HFFc6 (cell line): Measurements from ENCODE around the gene ARFGAP1. TPM values are rescaled to one million over a fixed set of nuclear protein-coding genes. Genes with fewer than 3 reads are reported as not detected.
A peak's percentile ranks its signal among the peaks of the same experiment; 100 is the strongest.

Experiments used
- DNase-seq: peaks from one replicate; pipeline ENCODE4 v3.0.0-alpha.2; 2018
- H3K27ac Mint-ChIP-seq: 2 replicates; pipeline ENCODE4 v1.8.0; 2020; ENCODE audit warnings: mild to moderate bottlenecking, mixed read lengths
- H3K27me3 Mint-ChIP-seq: 2 replicates; pipeline ENCODE4 v1.8.0; 2021; ENCODE audit warnings: mild to moderate bottlenecking, moderate library complexity, mixed read lengths; ENCODE audit not compliant: insufficient read depth
- H3K36me3 Mint-ChIP-seq: 2 replicates; pipeline ENCODE4 v1.8.0; 2021; ENCODE audit warnings: low read depth, mixed read lengths
- H3K4me1 Mint-ChIP-seq: 2 replicates; pipeline ENCODE4 v1.8.0; 2020; ENCODE audit warnings: low read depth, mixed read lengths
- H3K4me3 Mint-ChIP-seq: 2 replicates; pipeline ENCODE4 v1.8.0; 2020; ENCODE audit warnings: mild to moderate bottlenecking, moderate library complexity, mixed read lengths
- H3K9me3 Mint-ChIP-seq: 2 replicates; pipeline ENCODE4 v1.8.0; 2020; ENCODE audit warnings: mild to moderate bottlenecking, mixed read lengths
- total RNA-seq, 6 experiments: library from RNA; stranded (reverse); fragmentation: NEBNext Ultra II Directional; extraction: Animal tissue kit (Norgen Biotek cat#: 25700); gene quantifications; 2 replicates in 1 of 6; 3 replicates in 5 of 6; pipeline ENCODE4 v1.2.3, GENCODE V29; 2021
- TF ChIP-seq, protein P1 (sequence below): fragments of 200-600 bp; sonication (generic); IDR thresholded peaks from 2 replicates; pipeline ENCODE4 v1.5.0; 2021; ENCODE audit warnings: antibody characterized with exemption, mild to moderate bottlenecking

The ARFGAP1 gene
- total RNA-seq, 6 experiments from 2014 or later: 106 to 123 (median 112) TPM

DNA sequence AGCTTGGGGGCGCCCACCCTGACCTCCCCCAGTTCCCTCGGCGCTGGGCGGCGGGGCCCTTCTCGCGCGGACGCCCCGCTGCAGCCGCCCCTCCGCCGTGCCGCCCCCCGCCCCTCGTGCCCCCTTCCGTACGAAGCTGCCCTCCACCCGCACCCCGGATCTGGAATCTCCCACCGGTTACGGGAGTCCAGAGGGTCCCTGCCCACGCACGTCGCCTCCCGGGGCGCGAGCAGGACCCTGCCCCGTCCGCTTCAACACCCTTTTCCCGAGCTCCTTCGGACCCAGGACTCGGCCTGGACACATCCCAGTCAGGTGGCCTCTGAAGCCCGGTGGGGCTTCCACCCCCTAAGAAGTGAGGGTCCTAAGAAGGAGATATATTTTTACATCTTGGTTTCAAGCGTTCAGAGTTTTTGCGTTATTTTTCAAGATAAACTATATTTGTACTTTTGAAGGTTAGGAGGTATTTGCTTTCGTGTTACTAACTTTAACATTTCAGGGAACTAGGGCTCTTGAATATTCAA is 506 bp downstream of the ARFGAP1 start:
- Mint-ChIP-seq H3K36me3 (peaks cover 11% of the 10 kb centered on the region), H3K27me3 (peaks cover 3% of the 10 kb centered on the region; the same call in 1 of the 2 replicates), H3K27ac (peak overlapping the region; percentile 86), H3K4me1 (peaks cover 28% of the 10 kb centered on the region), H3K4me3 (peak overlapping the region; percentile 92), H3K9me3 (no peaks in the 10 kb centered on the region)
- DNase-seq: no peak
- TF ChIP-seq, protein P1, sequence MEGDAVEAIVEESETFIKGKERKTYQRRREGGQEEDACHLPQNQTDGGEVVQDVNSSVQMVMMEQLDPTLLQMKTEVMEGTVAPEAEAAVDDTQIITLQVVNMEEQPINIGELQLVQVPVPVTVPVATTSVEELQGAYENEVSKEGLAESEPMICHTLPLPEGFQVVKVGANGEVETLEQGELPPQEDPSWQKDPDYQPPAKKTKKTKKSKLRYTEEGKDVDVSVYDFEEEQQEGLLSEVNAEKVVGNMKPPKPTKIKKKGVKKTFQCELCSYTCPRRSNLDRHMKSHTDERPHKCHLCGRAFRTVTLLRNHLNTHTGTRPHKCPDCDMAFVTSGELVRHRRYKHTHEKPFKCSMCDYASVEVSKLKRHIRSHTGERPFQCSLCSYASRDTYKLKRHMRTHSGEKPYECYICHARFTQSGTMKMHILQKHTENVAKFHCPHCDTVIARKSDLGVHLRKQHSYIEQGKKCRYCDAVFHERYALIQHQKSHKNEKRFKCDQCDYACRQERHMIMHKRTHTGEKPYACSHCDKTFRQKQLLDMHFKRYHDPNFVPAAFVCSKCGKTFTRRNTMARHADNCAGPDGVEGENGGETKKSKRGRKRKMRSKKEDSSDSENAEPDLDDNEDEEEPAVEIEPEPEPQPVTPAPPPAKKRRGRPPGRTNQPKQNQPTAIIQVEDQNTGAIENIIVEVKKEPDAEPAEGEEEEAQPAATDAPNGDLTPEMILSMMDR: no peak

DNA sequence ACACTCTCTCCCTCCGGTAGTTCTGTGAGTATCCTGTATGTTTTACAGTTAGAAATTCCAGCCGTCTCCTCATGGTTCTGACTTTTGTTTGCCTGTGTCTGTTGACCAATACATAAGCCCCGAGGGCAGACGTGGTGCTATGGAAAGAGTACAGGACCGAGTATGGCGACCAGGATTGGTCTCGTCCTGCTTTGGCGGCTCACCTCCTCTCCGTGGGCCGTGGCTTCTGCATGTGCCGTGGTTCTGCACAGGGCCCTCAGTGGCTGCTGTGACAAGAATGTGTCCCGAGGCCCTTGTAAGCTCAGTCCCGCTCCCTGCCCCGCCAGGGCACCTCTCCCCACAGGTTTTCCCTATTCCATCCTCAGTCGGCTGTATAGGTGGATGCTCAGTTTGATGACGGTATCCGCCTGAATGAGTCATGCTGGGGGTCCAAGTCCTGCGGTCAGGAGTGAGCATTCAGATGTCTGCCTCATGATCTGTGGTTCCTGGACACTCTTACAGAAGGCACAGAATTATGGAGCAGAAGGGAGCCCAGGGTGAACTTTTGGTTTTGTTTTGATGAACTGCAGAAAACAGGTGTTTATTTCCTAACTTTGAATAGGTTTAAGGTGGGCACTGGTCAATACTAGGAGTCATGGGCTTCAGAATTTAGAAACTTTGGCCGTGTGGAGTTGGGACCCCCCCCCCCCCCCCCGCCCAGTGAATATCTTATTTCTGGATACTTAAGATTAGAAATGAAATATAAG is 1.2 kb downstream of the ARFGAP1 start:
- peak; percentile 76 for DNase-seq
- H3K9me3 Mint-ChIP-seq: no peaks in the 10 kb centered on the region
- H3K27me3 Mint-ChIP-seq: peaks cover 3% of the 10 kb centered on the region; the same call in 1 of the 2 replicates
- peaks cover 28% of the 10 kb centered on the region for H3K4me1 Mint-ChIP-seq
- TF ChIP-seq, protein P1: no peak
- peaks cover 11% of the 10 kb centered on the region for H3K36me3 Mint-ChIP-seq
- H3K4me3 Mint-ChIP-seq: peak overlapping the region; percentile 92
- H3K27ac Mint-ChIP-seq: peak overlapping the region; percentile 86

DNA sequence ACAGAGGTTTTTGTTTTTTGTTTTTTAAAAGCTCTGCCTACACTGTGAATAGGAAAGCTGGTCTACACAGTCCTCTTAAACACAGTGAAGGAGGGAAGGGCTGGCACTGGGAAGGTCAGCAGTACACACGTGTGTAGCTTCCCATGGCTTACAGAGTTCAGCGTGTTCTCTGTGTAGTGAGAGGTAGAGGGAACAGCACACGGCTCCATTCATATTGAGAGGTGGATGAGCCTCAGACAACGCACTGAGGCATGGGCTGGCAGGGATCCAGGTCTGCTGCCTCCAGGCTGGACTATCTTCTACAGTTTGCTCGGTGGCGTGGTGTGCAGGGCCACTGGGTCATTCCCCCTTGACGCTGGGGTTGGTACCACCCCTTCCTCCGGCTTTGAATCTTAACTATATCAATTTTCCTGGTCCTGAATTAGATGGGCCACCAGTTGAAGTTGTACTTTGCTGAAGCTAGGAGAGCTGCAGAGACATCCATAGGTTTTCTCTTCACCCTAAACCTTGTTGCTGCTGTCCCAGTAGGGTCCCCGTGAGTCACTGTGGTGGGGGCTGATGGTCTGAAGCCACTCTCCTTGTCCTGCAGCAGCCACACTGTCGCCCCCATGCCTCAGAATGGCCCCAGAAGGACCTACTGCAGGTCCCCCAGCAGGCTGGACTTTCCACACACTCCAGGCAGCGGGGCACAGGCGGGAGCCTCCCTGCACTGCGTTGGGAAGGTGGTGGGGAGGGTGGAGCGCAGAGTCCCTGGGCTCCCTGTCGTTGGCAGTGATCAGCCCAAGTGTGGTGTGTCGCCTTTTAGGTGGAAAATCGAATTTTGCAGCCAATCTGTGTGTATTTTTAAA is 2.0 kb downstream of the ARFGAP1 start:
- TF ChIP-seq, protein P1: no peak
- Mint-ChIP-seq H3K27me3 (peaks cover 3% of the 10 kb centered on the region; the same call in 1 of the 2 replicates), H3K4me3 (peak overlapping the region; percentile 92), H3K4me1 (peaks cover 28% of the 10 kb centered on the region), H3K27ac (peak overlapping the region; percentile 29), H3K36me3 (peaks cover 10% of the 10 kb centered on the region), H3K9me3 (no peaks in the 10 kb centered on the region)
- no peak for DNase-seq

DNA sequence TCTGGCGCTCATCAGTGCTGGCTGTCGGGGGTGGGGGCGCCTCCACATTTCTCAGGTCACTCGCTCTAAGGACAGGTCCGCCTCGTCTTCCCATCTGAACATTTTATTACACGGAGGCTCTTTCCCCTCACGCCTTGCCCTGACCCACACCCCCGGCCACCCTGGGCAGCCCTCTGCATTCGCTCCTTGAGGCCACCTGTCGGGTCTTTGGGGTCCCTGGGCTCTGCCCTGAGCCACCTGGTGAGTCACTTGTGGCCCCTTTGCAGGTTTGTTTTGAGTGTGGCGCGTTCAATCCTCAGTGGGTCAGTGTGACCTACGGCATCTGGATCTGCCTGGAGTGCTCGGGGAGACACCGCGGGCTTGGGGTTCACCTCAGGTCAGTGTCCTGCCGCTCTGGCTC is 3.2 kb downstream of the ARFGAP1 start:
- no peak for DNase-seq
- Mint-ChIP-seq H3K36me3 (peaks cover 6% of the 10 kb centered on the region), H3K4me1 (peaks cover 28% of the 10 kb centered on the region), H3K27me3 (peaks cover 3% of the 10 kb centered on the region; the same call in 1 of the 2 replicates), H3K27ac (no peak overlapping the region), H3K4me3 (no peak overlapping the region), H3K9me3 (no peaks in the 10 kb centered on the region)
- TF ChIP-seq, protein P1: no peak

DNA sequence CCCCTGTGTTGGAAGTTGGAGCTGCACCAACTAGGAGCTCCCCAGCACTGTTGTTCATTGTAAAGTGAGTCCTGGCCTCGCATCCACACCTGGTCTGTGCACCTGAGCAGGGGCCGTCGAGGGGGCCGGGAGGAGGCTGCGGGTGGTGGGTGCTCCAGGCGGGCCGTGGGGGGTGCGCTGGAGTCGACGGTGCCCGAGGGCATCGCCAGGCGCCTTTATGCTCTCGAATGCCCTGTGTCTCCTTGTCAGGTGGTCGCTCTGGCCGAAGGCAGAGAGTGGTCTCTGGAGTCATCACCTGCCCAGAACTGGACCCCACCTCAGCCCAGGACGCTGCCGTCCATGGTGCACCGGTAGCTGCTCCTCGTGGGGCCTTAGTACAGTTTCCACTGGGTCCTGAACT is 4.3 kb downstream of the ARFGAP1 start:
- TF ChIP-seq, protein P1: no peak
- Mint-ChIP-seq H3K27ac (no peak overlapping the region), H3K4me3 (no peak overlapping the region), H3K4me1 (peaks cover 21% of the 10 kb centered on the region), H3K9me3 (no peaks in the 10 kb centered on the region), H3K36me3 (peaks cover 6% of the 10 kb centered on the region; the same call in 1 of the 2 replicates), H3K27me3 (peaks cover 3% of the 10 kb centered on the region; the same call in 1 of the 2 replicates)
- DNase-seq: no peak
